Right lung (tissue), 5 donors: ENCODE measurements around the gene DIAPH2. TPM values are rescaled to one million over a fixed set of nuclear protein-coding genes. Genes with fewer than 3 reads are reported as not detected.

Experiments used
- DNase-seq, 2 donors: peaks; one replicate each; pipeline ENCODE4 v3.0.0-alpha.2; 2013
- polyA plus RNA-seq, 5 donors: library from polyadenylated mRNA; unstranded; fragments of 120-200 nt; gene quantifications; one replicate each; pipeline versions ENCODE4 v1.2.1 to v1.2.3, GENCODE V29; 2013; ENCODE audit warnings: inconsistent platforms in 1 of 5, low replicate concordance in 1 of 5; ENCODE audit not compliant: insufficient read length in 5 of 5, insufficient read depth in 1 of 5

The DIAPH2 gene
- polyA plus RNA-seq, 5 donors = 9.0 to 18.4 (median 15.7) TPM

- peak; percentile 19 to 39 for DNase-seq
Observed at GRCh38 chrX:97563531-97564133, 879.0 kb downstream of the DIAPH2 start.

DNA sequence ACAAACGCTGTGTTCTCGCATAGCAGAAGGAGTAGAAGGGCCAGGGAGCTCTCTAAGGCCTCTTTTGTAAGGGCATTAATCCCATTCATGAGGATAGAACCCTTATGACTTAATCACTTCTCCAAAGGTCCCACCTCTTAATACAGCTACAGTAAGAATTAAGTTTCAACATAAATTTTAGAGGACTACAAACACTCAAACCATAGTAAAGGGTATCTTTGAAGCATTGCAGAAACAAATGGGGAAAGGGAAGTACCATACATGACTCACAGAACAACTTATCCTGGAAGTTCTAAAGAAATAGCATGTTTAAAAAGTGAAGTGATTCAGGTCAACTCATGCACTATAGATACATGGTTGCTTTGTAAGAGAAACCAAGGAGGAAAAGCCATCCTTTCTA lies 879.9 kb downstream of the DIAPH2 start:
- DNase-seq = no peak

DNA sequence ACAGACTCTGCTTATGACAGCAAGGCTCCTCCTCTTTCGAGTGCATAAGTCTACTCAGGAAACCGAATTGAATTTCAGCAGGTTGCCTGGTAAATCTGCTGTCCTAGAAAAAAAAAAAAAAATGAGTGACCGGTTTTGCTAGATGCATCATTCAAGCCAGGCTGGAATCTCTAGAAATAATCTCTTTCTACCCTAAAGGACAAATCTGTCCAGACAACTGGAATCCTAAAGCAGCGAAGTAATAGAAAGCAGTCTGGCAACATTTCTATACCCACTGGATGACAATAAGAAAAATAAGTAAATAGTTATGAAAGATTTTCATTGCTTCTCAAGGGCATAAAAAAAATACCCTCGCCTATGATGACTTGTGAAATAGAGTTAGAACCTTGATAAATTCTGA lies 902.5 kb downstream of the DIAPH2 start:
- no peak for DNase-seq

GRCh38 chrX:97594646-97595224 lies 910.1 kb downstream of the DIAPH2 start:
- no peak for DNase-seq

DNA sequence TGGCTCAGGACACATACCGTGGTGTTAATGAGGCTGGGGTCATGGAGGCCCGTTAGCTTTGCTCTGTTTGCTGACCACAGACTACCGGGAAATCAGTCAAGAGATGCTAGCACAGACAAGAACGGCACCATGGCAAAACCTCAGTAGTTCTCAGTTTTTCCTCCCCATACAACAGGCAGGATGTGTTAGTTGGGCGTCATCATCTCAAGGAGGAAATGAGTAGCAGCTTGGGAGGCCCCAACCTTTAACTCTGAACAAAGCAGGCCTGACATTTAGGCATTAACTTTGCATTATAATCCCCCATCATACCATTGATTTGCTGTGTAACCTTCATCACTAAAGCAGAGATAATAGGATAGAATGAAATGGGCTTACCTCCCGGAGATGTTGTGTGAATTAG lies 913.3 kb downstream of the DIAPH2 start:
- DNase-seq = no peak

DNA sequence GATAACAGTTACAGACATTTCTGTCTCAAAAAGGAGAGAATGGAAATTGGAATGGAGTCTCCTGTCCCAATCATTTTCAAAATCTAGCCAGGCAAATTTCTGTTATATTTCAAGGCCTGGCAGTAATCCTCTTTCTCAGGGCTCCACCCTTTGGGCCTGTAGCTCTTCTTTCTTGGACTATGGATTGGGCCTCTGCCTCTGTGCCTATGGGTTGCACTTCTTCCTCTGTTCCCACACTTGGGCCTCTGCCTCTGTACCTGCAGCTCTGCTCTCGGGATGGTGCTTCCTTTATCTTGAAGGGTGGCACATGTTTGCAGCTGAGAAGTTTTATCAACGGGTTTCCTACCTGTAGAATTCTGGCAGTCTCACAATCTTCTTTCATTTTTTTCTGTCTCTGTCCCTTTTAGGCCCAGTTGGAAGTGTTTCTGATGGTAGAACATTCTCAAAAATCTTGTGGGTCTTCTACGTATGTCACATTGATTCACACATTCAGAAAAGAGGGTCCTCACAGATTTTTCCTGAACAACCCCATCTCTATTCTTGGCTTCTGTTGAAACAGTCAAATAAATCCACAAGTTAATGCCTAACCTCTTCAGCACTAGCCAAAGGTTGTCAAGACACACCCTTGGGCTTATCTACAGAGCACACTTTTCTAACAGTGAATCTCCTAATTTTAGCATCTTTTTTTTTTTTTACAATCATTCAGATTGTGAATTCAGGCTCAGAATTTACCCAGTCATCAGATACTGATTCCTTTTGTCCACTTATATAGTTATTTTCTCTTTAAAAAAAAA lies 918.0 kb downstream of the DIAPH2 start:
- no peak for DNase-seq

DNA sequence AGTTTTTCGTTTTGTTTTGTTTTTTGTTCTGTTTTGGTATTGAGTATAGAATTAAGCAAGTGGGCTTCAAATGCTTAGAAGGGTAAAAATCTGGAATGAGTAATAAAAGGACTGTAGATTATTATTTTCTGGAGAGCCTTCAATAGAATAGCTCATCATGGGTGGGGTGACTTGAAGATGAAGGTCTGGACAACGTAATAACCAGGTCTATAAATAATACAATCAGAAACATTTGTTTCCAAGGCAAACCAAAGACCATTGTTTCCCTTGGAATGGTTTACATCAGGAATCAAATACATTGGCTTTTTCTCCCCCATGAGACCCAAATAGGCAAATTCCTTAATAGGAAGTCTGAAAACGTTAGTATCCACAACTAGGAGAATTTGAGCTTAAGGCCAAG lies 920.6 kb downstream of the DIAPH2 start:
- no peak for DNase-seq

GRCh38 chrX:97609357-97609756 lies 924.7 kb downstream of the DIAPH2 start:
- DNase-seq = no peak

DNA sequence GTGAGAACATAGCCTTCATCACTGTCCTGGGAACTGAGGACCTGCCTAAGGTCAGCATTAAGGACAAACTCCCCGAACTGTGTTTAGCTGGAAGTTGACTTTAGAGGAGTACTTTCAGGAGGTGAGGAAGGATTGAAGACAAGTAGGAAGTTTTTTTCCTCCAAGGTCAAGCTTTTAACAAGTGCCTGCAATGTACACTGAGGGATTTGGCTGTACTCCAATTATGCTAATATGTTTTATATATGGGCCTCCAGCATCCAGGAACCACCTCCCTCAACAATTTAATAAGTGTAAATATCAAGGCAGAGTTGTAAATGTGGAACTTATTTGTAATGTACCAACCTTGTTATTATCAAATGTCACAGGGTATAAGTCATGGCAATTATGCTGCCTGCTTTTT lies 925.3 kb downstream of the DIAPH2 start:
- DNase-seq = no peak

DNA sequence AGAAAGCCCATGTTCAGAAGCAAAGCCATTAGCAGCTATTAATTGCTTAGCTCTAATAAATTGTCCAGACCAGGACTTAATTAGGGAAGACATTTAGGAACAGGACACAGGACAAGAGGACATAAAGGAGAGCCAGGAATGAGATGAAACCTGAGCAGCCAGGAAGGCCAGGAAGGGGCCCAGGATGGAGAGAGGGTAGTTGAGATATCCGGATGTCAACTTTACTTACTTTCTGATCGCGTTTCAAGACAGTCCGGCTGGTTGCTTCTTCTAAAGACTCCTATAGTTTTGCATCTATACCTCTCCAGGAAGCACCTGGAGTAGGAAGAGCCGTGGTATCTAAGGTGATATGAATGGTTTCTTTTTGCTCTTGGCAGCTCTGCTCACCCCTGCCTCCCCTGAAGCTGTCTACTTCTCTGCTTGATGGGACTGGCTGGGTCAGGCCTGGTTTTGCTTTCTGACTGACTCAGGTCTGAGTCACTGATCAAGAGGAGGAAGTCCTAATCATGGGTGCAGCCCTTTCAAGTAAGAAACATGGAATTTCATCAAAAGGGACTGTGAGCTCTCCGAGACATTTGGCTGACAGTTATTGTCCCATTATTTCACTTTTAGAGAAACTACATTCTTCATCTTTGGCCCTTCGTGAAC lies 932.4 kb downstream of the DIAPH2 start:
- DNase-seq = no peak

GRCh38 chrX:97619499-97619898 lies 934.9 kb downstream of the DIAPH2 start:
- no peak for DNase-seq

DNA sequence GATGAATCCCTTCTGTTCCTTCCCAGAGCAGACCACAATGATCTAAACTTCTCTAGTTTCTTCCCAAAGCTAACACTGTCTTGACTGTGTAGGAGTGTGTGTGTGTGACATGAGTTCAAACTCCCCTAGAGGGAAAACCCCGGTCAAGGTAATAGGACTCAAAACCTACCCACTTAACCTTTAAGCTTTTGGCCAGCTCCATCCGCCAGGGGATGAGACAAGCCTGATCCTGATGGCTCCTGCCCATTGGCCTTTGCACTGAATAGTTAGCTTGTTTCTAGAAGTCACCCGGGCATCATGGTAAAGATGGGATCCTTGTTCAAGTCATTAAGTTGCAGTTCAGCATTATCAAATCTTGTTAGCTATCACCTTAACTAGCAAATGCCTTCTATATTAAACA lies 937.5 kb downstream of the DIAPH2 start:
- no peak for DNase-seq

DNA sequence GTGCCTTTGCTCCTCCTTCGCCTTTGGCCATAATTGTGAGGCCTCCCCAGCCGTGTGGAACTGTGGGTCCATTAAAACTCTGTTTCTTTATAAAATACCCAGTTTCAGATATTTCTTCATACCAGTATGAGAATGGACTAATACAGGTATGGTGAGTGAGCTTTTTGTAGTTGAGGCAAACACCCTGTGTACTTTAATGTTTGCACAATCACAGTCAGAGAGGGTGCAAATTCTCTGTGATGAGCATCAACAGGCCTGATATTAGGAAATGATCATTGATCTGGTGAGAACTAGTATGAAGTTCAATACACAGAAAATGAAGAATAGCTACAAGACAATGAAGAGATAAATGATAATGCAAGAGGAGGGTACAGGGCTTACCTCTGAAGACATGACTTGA lies 943.7 kb downstream of the DIAPH2 start:
- no peak for DNase-seq

GRCh38 chrX:97628807-97629596 lies 944.4 kb downstream of the DIAPH2 start:
- no peak for DNase-seq

DNA sequence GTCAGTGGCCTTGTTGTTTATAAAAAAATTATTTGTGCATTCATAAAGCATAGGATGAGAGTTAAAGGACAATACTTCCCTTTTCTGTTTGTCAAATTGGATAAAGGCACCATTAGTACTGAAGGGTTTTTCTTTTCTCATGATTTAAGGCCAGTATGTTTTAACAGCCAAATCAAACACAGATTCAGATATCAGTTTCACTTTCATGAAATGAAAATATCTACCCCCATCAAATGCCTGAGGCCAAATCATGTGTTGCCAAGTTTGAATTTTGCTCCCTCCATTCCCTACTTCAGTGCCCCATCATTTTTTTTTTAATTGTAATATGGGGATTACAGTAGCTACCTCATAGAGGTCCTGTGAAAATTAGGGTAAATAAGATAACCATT lies 944.9 kb downstream of the DIAPH2 start:
- no peak for DNase-seq

GRCh38 chrX:97633798-97634197 lies 949.2 kb downstream of the DIAPH2 start:
- DNase-seq = no peak

DNA sequence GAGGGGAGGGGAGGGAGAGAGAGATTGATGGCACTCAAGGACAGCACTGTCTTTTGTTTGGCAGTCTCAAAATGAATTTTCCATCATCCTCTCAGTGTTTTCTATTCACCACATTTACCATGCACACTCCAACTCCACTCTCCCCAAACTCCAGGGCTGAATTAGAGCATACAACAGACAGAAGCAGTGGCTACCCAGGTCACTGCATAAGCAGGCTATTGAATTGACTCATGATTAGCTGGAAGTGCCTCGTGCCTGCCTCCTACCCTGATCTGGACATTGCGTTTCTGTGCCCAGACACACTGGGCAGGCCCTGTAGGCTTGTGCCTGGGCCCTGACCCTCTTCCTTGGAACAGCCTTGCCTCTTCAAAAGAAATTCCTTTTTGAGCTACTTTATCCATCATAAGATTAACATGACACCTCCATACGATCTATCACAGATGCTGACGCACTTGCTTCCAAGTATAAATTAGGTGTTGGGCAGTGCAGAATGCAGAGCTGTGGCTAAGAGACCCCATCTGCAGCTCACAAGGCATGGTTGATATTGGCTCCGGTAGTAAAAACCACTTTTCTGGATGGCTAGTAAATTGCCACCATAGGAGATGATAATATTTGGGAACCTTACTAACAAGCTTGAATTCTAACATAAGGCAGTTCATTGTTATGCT lies 952.0 kb downstream of the DIAPH2 start:
- peak in 1 of 2 donors; percentile 1 for DNase-seq

- no peak for DNase-seq
Observed at GRCh38 chrX:97637289-97637688, 952.6 kb downstream of the DIAPH2 start.

DNA sequence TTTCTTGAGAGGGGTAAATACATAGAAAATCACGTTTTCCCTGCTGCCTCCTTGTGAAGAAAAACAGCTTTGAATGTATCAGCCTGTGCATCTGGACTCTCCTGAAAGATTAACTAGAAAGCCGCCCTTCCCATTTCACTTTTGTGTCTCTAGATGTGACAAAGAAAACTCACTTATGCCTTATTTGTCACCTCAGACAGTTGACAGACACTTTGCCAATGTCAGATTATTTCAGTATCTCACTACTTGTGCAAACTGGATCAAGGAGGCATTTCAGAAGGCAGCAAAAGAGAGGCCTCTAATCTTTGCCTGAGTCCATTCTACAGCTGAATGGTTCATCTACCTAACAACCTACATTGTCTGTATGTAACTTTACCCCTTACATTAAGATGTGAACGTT lies 954.0 kb downstream of the DIAPH2 start:
- no peak for DNase-seq

DNA sequence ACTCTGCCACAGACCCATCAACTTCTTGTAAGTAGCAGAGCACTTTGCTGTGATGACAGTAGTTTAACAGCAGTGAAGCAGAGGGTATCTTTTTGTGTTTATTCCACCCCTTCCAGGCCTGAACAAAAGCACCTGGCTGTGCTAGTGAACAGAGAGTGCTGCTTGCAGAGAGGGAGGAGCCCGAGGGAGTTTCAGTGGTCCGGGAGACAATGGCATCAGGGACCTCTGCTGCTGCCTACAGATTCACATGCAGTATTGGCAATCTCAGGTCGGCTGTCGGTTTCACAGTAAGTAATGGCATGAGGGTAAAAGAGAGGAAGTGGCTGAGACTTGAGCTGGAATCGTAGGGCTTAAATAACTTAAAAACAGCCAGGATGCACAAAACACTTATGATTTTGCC lies 954.9 kb downstream of the DIAPH2 start:
- no peak for DNase-seq
